HEK293T (cell line): ENCODE results near the gene YRDC.

Source experiments
- ARNT ChIP-seq: fragments of 450-650 bp; IDR thresholded peaks from 2 replicates; pipeline ENCODE4 v1.6.1; 2017; ENCODE audit warnings: mild to moderate bottlenecking
- BHLHE40 ChIP-seq: fragments of 450-650 bp; IDR thresholded peaks from 2 replicates; pipeline ENCODE4 v1.6.1; 2016; ENCODE audit warnings: mild to moderate bottlenecking, moderate library complexity, borderline replicate concordance
- CTBP1 ChIP-seq: fragments of 450-650 bp; IDR thresholded peaks from 2 replicates; pipeline ENCODE4 v1.6.1; 2016; ENCODE audit warnings: borderline replicate concordance
- ELF4 ChIP-seq: fragments of 450-650 bp; IDR thresholded peaks from 2 replicates; pipeline ENCODE4 v1.6.1; 2017; ENCODE audit warnings: antibody characterized with exemption
- FOXA1 ChIP-seq: fragments of 450-650 bp; IDR thresholded peaks from 2 replicates; pipeline ENCODE4 v1.6.1; 2016; ENCODE audit warnings: mild to moderate bottlenecking
- FOXK2 ChIP-seq: fragments of 450-650 bp; IDR thresholded peaks from 2 replicates; pipeline ENCODE4 v1.6.1; 2016; ENCODE audit warnings: mild to moderate bottlenecking
- FOXM1 ChIP-seq: fragments of 450-650 bp; IDR thresholded peaks from 2 replicates; pipeline ENCODE4 v1.6.1; 2017; ENCODE audit warnings: mild to moderate bottlenecking, borderline replicate concordance
- HDGF ChIP-seq: fragments of 450-650 bp; IDR thresholded peaks from 2 replicates; pipeline ENCODE4 v1.6.1; 2017; ENCODE audit warnings: antibody characterized with exemption, borderline replicate concordance
- LEF1 ChIP-seq: fragments of 450-650 bp; IDR thresholded peaks from 2 replicates; pipeline ENCODE4 v1.6.1; 2017; ENCODE audit warnings: mild to moderate bottlenecking, borderline replicate concordance
- SP1 ChIP-seq: fragments of 450-650 bp; IDR thresholded peaks from 2 replicates; pipeline ENCODE4 v1.6.1; 2017
- SUZ12 ChIP-seq: fragments of 450-650 bp; IDR thresholded peaks from 2 replicates; pipeline ENCODE4 v1.6.1; 2016; ENCODE audit warnings: mild to moderate bottlenecking
- TARDBP ChIP-seq: fragments of 450-650 bp; IDR thresholded peaks from 2 replicates; pipeline ENCODE4 v1.6.1; 2016
- ZNF384 ChIP-seq: fragments of 450-650 bp; IDR thresholded peaks from 2 replicates; pipeline ENCODE4 v1.6.1; 2016
- TF ChIP-seq, protein P1 (sequence below): fragments of 450-650 bp; IDR thresholded peaks from 2 replicates; pipeline ENCODE4 v1.6.1; 2016

DNA sequence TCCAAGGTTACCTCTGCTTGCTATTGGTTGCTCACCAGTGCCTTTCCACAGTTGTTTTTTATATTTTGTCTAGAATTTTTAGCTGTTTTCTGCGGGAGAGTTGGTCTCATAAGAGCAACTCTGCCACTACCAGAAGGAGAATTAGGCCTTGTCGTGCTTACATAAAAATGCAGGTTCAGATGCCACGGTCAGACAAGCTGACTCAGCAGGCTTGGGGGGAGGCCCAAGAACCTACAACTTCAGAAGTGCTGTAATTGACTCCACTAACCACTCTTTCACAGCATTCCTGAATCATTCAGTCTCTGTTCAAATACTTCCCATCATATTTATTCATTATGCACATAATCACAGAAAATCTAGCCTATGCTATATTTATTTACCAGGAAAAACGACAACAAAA, 23.1 kb upstream of the YRDC start:
- TF ChIP-seq SP1 (no peak), BHLHE40 (no peak), CTBP1 (no peak), ZNF384 (no peak), ELF4 (no peak), FOXM1 (no peak), SUZ12 (no peak), LEF1 (no peak), FOXK2 (no peak), ARNT (no peak), HDGF (no peak), FOXA1 (no peak), TARDBP (no peak)
- TF ChIP-seq, protein P1, sequence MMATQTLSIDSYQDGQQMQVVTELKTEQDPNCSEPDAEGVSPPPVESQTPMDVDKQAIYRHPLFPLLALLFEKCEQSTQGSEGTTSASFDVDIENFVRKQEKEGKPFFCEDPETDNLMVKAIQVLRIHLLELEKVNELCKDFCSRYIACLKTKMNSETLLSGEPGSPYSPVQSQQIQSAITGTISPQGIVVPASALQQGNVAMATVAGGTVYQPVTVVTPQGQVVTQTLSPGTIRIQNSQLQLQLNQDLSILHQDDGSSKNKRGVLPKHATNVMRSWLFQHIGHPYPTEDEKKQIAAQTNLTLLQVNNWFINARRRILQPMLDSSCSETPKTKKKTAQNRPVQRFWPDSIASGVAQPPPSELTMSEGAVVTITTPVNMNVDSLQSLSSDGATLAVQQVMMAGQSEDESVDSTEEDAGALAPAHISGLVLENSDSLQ: no peak
